ENCODE results near the gene SDCCAG8.
A peak's percentile ranks its signal among the peaks of the same experiment; 100 is the strongest.

The SDCCAG8 gene

DNA sequence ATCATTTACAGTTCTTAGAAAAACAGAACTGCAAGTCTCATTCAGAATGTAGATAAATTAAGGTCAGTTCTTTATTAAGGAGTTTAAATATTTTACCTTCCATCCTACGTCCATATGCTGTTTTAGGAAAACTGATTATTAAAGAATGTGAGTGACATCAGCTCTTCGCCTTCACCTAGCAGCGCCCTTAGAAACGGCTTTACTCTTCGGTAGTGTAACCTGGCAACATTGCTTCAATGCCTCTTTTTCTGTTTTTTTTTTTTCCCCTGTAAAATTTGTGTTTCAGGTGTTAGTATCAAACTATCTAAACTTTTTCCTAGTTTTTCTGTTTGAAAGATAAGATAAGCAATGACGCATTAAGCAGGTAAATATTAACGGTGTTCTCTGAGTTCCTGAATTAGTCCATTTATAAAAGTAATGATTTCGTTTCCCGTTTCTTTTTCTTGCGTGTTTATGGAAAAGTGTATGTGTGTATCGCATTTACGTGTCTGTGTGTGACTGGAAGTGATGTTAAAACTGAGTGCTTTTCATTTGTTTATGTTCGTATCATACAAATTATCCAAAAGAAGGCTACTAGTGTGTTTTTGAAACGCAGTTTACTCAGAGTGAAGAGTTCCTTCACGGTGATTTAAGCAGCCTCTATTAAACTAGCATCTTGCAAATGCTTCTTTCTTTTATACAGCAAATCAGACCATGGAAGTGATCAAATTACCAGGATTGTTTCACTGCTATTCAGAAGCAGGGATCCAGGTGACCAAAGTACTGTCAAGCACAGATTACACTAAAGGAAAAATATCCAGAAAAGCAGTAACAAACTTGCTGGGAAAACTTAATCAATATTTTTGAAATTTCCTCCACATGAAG, 139.0 kb downstream of the SDCCAG8 start:
- DNase-seq: no peak

DNA sequence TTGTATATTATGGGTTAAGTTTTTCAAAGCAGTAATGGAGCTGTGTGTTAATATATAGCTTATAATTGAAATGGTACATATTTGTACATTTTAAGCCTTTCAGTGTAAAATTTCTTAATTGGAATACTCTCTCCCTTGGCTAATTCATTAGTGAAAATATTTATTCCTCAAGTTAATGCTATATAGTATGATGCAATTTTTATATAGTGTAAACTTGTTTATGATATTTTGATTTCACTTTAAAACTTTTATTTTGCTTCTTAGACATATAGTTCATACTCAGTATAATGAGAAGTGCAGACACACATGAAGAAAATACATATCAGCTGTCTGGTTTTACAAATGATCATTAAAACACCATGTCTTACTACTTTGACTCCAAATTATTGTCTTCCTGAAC, 140.6 kb downstream of the SDCCAG8 start:
- DNase-seq: no peak

DNA sequence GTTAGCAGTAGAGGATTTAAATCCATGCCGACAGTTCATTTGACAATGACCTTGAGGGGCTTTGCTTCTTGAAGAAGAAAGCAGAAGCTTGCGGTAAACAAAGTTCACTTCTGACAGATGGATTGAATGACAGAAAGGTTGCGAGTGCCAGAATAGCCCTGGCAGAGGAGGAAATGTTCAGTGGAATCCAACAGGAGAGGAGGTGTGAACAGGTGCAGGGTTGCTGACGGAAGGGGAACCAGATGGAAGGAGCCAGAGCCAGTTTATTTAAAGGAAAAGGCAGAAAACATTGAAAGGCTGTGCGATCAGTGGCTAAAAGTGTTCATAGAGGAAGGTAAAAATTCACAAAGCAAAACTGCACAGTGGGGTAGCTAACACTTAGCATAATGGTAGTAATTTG, 141.0 kb downstream of the SDCCAG8 start:
- no peak for DNase-seq

DNA sequence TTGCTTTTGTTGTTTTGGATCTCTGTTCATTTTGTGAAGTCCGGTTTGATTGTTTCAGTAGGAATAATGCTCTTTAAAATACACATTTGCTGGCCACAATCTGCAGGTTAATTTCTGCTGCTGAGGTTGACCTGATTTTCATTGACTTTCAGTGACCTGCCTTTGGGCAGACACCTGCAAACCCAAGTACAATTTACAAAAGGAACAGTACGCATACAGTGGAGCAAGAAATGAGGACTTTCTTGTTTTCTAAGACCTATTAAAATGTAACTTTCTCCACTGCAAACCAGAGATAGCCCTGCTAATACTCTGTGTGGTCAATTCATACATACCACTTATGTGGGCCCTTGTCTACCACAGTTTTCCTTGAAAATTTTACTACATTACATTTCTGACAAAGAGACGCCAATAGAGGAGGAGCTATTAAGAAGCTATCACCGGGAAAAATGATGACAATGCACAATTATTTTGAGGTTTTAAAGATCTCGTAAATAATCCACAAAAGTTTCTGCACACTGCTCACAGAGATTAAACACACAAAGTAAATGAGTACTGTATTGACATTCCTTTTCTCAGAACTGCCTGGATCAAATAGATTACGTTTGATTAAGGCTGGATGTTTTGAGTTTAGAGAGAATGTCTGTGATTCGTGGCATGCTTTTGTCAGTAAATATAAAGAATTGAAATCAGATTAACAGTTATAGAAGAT, 141.9 kb downstream of the SDCCAG8 start:
- DNase-seq: no peak

DNA sequence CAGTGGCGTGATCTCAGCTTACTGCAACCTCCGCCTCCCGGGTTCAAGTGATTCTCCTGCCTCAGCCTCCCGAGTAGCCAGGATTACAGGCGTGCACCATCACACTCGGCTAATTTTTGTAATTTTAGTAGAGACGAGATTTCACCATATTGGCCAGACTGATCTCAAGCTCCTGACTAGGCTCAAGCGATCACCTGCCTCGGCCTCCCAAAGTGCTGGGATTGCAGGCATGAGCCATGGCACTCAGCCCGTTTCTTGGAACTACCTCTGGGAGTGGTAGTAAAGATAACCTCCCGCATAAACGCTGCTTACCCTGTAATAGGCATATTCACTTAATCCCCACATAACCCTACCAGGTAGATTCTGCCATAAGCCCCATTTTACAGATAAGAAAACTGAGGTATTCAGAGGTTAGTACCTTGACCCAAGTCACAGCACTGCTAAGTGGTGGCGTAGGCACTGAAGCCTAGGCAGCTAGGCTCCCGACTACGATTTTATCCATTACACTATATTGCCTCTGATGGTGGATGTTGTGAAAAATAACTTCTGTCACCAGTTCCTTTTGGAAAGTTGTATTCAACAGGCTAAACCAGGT, 143.8 kb downstream of the SDCCAG8 start:
- no peak for DNase-seq

DNA sequence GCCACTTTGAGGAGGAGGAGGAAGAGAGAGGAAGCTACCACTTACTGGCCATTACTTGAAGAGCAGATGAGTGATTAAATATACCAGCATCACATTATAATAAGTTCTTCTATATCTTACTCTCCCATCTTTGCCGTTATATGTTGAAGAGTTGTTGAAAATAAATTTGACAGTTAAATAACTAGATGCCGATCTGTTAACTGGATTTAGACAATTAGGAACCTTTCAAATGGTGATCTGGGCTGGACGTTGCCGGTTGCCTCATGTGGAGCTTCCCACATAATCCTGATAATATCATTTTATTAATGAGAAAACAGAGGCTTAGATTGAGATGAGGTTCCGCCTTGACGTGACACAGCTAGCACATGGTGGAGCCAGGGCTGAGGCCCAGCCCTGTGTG, 147.0 kb downstream of the SDCCAG8 start:
- DNase-seq: no peak

DNA sequence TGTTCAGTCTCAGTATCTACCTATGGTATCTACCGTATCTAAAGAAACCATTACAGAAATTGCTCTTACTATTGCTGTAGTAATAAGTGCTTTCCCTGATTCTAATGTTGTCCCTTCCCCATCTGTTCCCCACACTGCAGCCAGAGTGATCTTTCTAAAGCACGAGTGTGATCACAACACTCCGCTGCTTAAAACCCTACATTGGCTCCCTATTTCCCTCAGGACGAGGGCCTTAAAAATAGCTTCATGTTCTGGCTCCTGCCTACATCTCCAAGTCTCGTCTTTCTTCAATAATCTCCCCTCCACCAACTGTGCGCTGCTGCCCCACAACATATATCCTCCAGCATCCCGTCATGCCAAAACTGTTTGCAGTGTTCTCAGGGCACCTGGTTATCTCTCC, 150.6 kb downstream of the SDCCAG8 start:
- DNase-seq: no peak

DNA sequence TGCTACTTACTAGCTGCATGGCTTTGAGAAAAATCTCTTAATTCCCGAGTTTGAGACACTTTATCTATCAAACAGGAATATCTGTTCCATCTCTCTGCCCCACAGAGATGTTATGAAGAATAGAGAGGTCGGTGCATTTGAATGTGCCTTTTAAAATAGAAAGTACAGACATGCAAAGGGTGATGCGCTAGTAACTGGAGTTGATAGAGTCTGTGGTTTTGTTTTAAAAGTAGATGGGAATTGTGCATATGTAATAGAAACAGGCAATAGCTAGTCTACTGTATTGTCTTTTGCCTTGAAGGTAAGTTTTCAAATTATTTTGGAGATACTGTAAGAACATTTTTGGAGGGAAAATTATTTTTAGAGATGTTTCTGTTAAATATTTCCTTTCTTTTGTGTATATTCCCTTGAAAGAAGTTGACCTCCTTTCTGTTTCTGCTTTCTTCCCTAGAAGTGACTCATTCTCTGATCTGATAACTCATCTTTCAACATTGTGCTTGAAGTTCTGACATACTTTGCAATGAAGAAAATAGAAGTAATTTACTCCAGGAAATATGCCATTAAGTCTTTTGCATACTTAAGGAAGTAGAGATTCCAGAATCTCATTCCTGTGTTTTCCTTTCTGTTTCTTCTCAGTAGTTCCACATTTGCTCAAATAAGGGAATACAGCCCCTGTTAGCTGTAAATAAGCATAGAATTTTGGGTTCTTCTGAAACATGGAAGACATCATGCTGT, 151.6 kb downstream of the SDCCAG8 start:
- DNase-seq: no peak

DNA sequence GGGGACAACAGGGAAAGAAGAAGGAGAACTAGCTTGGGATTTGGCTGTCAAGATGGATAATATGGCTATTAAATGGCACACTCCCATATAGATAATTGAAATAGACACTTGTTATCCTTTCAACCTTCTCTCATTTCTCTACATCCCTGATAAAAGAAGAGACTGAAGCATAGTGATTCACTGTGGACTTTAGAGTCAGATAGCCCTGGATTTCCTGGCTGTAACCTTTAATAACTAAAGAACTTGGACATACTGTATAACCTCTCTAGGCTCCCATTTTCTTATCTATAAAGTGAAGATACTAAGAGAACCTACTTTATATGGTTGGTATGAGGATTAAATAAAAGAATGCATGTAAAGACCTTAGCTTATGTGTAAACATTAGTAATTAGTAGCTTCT, 152.6 kb downstream of the SDCCAG8 start:
- no peak for DNase-seq

DNA sequence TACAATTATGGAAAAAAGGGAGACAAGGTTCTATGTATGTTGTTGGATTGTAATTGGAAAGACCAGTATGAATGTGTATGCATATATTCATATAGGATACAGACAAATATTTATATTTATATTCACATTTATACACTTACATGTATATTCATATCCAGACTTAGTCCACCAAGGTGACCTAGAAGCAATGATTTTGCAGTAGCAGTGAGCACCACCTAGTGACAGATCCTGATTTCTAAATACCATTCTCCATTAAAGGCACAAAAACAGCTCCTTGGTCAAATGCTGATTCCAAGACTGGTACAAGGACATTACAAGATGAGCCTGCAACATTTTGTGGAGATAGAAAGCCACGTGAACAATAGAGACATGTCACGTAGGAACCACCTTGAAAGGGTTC, 153.4 kb downstream of the SDCCAG8 start:
- no peak for DNase-seq

DNA sequence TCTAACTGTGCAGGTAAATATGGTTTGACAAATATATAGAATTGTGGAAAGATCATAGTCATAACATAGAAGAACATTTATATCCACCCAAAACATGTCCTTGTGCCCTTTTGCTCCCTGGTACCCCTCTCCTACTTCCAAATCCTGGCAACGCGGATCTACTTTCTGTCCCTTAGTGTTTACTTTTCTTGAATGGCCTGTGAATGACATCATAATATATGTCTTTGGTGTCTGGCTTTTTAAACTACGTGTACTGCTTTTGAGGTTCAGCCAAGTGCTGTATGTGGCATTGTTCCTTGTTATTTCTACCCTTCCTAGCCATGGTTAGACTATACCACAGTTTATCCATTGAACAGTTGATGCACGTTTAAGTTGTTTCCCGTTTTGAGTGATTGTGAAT, 155.6 kb downstream of the SDCCAG8 start:
- no peak for DNase-seq

DNA sequence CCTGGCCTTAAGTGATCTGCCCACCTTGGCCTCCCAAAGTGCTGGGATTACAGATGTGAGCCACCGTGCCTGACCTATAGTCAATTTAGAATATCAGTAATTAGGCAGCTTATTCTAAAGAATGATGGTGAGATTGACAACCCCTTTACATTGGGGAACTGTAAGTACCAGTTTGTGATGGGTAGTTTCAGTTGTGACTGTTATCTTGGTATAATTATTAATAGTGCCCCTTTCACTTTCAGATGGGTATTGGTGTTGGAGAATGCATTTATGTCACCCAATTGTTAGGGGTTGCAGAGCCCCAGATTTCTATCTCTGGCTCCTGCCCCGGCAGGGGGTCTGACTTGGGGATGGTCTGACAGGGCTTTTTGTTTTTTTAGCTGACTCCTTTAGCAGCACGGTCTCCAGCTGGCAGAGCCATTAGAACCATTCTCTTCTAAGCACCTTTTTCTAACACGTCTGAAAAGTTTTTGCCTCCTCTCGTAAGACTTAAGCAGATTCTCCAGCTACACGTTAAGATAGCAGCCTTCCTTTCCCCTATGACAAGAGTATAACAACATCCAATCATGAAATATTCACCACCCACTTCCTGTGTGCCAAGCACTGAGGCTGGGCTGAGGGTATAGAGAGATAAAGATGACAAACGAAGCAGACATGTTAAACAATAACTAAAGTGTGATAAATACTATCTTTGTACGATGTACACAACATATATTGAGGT, 157.8 kb downstream of the SDCCAG8 start:
- no peak for DNase-seq

DNA sequence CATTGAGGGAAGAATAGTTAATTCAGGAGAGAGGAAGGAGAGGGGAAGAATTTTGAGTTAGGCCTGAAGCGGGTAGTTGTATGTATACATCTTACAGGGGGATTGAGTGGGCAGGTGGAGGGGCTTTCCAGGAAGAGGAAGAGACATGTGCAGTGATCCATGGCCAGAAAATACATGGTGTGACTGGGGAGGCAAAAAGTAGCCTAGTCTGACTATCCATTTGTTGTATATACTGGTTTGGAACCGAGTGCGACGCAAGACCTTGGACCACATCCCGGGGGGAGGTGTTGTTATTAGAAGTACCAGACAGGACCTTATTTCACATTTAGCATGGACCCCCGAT, 158.3 kb downstream of the SDCCAG8 start:
- no peak for DNase-seq

DNA sequence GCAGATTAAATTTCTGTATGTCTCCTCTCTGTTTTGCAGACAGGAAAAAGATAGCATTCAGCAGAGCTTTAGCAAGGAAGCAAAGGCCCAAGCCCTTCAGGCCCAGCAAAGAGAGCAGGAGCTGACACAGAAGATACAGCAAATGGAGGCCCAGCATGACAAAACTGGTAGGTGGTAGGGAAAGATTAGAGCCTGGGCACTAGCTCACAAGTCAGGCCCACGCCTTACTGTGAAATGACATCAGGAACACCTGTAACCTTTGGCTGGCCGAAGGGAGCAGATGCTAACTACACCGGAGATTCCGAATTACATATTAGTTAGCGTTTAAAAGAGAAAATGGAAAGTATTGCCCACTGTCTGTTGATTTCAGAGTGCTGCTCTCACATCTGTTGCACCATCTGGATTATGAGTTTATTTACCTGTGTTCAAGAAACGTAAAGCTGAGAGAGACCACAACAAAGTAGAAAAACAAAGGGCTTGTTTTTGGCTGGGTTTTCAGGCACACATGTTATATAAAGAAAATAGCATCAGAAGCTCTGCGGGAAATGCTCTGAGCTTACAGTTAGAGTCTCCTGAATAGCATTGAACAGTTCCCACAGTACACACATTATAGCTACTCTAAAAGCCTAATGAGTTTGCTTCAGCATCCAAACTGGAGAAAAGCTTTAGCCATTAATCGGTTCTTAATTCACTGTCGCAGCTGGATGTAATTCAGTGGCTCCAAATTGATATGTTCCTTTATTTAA, 160.0 kb downstream of the SDCCAG8 start:
- DNase-seq: no peak

DNA sequence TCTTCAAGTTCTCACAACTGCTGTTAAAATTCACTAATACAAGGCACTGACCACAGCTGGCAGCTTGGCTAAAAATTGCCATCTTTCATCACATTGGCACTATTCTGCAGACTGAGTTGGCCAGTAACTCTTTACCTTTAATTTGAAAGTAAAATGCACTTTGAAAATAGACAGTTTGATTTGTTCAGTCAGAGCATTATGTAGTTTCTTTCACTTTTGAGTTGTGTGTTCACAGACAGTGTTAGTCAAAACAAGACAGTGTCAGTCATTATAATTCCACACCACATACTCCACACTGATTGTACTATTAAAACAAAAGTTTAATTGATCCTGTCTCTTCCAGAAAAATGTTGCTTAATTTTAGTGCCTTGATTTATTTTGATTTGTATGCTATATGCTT, 160.7 kb downstream of the SDCCAG8 start:
- no peak for DNase-seq

DNA sequence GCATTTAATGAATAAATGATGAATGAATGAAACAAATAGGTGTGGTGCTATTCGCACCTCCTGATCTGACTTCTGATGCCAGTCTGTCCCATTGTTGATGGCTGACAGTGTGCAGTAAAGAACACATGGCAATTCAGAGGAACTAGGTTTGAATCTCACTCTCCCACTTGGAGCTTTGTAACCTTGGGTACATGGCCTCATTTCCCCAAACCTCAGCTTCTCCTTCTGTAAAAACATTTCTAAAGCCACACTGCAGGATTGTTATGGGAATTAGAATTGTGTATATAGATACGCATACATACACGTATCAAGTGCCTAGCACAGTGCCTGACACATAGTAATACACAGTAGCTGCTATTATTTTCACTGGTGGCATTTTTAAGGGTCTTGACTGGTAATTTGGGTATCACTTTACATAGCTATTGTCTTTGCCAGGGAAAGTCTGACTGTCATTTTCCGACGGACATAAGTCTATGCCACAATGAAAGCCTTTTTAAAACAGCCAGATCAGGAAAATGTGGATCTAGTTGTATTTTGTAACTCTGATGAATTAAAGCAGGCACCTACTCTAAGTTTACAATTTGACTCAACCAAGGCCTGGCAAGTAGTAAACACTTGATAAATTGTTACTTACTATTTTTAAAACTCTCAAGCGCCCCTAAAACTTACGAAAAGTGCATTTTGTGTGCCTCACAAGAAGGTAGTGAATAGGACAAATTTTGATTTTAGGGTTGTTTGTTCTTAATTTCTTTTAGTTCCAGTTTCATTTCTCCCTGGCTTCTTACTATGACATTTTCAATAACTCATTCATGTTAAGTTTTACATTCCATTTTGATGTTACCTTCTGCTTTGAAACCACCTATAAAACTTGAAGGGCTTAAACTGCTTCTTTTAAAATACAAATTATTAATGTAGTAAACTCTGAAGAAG, 164.4 kb downstream of the SDCCAG8 start:
- DNase-seq: no peak

DNA sequence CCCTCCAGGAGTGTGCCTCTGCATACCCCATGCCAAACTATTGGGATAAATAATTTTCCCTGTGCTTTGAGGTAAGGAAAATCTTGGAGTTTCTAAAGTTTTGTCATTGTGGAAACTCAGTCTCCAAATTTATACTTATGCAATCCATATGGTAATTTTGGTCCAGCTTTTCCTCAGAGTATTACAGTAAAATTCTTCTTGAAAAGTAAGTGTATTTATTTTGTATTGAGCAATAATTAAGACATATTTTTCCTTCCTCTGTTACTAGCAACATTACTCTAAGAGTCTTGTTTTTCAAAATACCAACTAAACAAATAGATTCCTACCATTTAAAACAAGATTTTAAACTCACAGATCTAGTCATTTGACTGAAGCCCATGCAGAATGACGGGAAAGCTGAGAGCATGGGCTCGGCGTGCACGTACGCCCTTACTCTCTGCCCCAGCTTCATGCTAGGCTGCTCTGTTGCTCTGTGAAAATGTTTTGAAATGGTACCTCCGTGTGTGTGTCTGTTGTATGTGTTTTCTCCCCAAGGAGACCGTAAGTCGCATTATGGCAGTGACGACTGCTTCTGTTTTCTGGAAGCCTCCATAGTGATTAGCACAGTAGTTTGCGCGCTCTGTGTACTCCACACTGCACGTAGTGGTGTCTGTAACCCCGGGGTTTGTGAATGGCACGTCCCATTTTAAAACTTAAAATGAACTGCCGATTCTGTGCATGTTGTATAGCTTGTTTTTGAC, 165.3 kb downstream of the SDCCAG8 start:
- no peak for DNase-seq

DNA sequence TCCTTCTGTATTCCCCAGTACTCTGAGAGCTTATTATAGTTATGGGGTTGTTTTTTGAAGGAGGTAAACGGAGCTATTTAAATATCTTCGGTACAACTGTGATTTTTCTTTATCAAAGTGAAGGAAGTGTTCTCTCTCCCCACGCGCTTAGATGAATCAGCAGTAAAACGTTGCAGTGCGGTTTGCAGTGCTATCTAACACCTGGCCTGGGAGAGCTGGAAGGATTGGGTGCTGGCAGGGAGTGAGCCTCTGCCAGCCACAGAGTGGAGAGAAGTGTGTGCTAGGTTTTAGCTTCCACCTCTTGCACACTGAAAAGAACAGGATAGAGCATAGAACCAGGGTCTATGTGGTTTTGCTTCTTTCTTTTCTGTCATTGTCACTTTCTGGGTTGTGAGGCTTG, 165.9 kb downstream of the SDCCAG8 start:
- DNase-seq: peak; percentile 10

DNA sequence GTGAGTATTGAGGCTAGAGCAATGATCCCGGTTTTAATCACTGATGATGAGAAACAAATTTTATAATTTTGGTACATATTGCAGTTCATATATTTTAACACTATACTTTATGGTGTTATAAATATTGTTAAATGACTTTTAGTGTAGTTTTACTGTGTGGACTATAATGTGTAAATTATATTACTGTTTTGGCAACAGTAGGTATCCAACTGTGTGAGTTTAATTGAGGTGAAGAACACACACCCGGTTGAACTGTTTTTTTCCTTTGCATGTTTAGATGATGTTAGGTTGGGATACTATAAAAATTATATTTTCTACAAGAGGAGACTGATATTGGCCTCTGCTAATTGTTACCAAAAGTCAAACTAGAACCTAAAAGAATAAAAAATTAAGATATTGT, 166.5 kb downstream of the SDCCAG8 start:
- DNase-seq: no peak

DNA sequence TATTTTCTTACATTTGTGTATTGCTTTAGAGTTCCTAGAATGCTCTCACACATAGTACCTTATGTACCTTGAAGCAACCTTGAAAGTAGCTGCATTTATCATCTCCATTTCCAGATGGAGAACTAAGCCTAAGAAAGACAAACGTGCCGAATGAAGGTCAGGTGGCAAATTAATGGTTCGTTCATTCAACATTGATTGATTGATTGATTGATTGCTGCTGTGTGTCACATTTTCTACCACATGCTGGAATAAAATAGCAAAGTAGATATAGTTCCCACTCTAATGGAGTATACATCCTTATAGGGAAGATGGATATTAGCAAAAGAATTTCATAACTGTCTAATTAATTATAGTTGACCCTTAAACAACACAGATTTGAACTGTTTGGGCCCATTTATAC, 172.2 kb downstream of the SDCCAG8 start:
- no peak for DNase-seq
